GM12891 (cell line): ENCODE data around the gene OMD.

ENCODE experiments used
- POLR2A ChIP-seq: IDR thresholded peaks from 2 replicates; pipeline ENCODE4 v1.6.1; 2011; ENCODE audit warnings: low read depth, low read length, control low read depth
- POLR2AphosphoS5 ChIP-seq: IDR thresholded peaks from 2 replicates; pipeline ENCODE4 v1.6.1; 2011; ENCODE audit warnings: low read depth, low read length, control low read depth
- TAF1 ChIP-seq: IDR thresholded peaks from 2 replicates; pipeline ENCODE4 v1.6.1; 2011; ENCODE audit warnings: low read depth, low read length, control low read depth

- TF ChIP-seq POLR2A (no peak), POLR2AphosphoS5 (no peak), TAF1 (no peak)
These were observed 38.3 kb downstream of the OMD start for GRCh38 chr9:92385953-92386352.
